Right atrium auricular region (tissue), 2 donors: ENCODE measurements around the gene WDR70. TPM values are rescaled to one million over a fixed set of nuclear protein-coding genes. Genes with fewer than 3 reads are reported as not detected.

Experiments
- DNase-seq: peaks from one replicate; pipeline ENCODE4 v3.0.0-alpha.2; 2019; ENCODE audit warnings: low spot score
- H3K27ac ChIP-seq, 2 donors: fragments of 200-600 bp; sonication (generic); 1 replicate in 1 of 2; 2 replicates in 1 of 2; pipeline ENCODE4 v1.5.1; 2016 to 2019
- H3K27me3 ChIP-seq, 2 donors: fragments of 200-600 bp; sonication (generic); one replicate each; pipeline versions ENCODE4 v1.5.1 to v1.6.0; 2017 to 2019
- H3K36me3 ChIP-seq: fragments of 200-600 bp; sonication (generic); one replicate; pipeline ENCODE4 v1.5.1; 2016
- H3K4me1 ChIP-seq, 2 donors: fragments of 200-600 bp; sonication (generic); one replicate each; pipeline versions ENCODE4 v1.5.1 to v1.6.0; 2017 to 2019
- H3K4me3 ChIP-seq, 2 donors: fragments of 200-600 bp; sonication (generic); 1 replicate in 1 of 2; 2 replicates in 1 of 2; pipeline ENCODE4 v1.5.1; 2017 to 2019; ENCODE audit warnings: mild to moderate bottlenecking in 1 of 2, moderate library complexity in 1 of 2
- H3K9me3 ChIP-seq, 2 donors: fragments of 200-600 bp; sonication (generic); one replicate each; pipeline ENCODE4 v1.5.1; 2019
- total RNA-seq, 2 donors: library from RNA; depleted of rRNA; stranded (reverse); fragments of >200 nt; gene quantifications; one replicate each; pipeline ENCODE4 v1.1.0, GENCODE V29; 2016
- TF ChIP-seq, protein P1 (sequence below), 2 donors: fragments of 200-600 bp; sonication (generic); IDR thresholded peaks; one replicate each; pipeline ENCODE4 v1.5.1; 2019; ENCODE audit warnings: antibody characterized with exemption in 2 of 2

WDR70 gene
- total RNA-seq, 2 donors from 2014 or later, result 8.2 to 12.2 TPM

GRCh38 chr5:37495210-37495609 is 116.1 kb downstream of the WDR70 start:
- TF ChIP-seq, protein P1, sequence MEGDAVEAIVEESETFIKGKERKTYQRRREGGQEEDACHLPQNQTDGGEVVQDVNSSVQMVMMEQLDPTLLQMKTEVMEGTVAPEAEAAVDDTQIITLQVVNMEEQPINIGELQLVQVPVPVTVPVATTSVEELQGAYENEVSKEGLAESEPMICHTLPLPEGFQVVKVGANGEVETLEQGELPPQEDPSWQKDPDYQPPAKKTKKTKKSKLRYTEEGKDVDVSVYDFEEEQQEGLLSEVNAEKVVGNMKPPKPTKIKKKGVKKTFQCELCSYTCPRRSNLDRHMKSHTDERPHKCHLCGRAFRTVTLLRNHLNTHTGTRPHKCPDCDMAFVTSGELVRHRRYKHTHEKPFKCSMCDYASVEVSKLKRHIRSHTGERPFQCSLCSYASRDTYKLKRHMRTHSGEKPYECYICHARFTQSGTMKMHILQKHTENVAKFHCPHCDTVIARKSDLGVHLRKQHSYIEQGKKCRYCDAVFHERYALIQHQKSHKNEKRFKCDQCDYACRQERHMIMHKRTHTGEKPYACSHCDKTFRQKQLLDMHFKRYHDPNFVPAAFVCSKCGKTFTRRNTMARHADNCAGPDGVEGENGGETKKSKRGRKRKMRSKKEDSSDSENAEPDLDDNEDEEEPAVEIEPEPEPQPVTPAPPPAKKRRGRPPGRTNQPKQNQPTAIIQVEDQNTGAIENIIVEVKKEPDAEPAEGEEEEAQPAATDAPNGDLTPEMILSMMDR (IDR thresholded peaks at IDR 0.05), result peak in 1 of 2 donors; percentile 27
- H3K4me1 ChIP-seq, result no peaks in the 10 kb centered on the region
- H3K27me3 ChIP-seq, result no peaks in the 10 kb centered on the region
- H3K9me3 ChIP-seq, result no peaks in the 10 kb centered on the region
- DNase-seq, result no peak
- no peak overlapping the region for H3K4me3 ChIP-seq
- no peaks in the 10 kb centered on the region for H3K36me3 ChIP-seq
- no peak overlapping the region for H3K27ac ChIP-seq

DNA sequence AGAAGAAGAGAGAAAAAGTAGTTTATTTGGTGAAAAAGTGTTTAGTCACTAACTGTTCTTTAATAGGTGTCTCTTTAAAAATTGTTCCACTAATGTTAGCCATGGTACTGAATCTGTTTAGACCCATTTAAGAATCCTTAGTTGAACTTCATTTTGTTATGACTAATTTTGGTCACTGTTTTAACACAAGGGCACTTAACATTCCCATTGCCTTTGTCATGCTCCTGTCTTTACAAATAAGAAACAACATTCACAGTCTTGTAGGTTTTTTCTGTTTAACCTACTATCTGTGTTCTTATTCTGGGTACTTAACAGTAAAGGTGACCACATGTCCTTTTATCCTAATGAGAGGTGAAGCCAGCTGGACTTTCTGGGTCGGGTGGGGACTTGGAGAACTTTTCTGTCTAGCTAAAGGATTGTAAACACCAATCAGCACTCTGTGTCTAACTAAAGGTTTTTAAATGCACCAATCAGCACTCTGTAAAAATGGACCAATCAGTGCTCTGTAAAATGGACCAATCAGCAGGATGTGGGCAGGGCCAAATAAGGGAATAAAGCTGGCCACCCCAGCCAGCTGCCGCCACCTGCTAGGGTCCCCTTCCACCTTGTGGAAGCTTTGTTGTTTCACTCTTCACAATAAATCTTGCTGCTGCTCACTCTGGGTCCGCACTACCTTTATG is 116.7 kb downstream of the WDR70 start:
- TF ChIP-seq, protein P1 (IDR thresholded peaks at IDR 0.05), result no peak
- H3K4me3 ChIP-seq, result no peak overlapping the region
- H3K27ac ChIP-seq, result no peak overlapping the region
- H3K9me3 ChIP-seq, result no peaks in the 10 kb centered on the region
- H3K4me1 ChIP-seq, result no peaks in the 10 kb centered on the region
- no peaks in the 10 kb centered on the region for H3K27me3 ChIP-seq
- DNase-seq, result no peak
- no peaks in the 10 kb centered on the region for H3K36me3 ChIP-seq

- Histone ChIP-seq H3K4me1 (no peaks in the 10 kb centered on the region), H3K9me3 (no peaks in the 10 kb centered on the region), H3K36me3 (no peaks in the 10 kb centered on the region), H3K27me3 (no peaks in the 10 kb centered on the region), H3K27ac (no peak overlapping the region), H3K4me3 (no peak overlapping the region)
- DNase-seq, result no peak
- TF ChIP-seq, protein P1 (IDR thresholded peaks at IDR 0.05), result no peak
Measured at GRCh38 chr5:37496902-37497445, 117.9 kb downstream of the WDR70 start.

DNA sequence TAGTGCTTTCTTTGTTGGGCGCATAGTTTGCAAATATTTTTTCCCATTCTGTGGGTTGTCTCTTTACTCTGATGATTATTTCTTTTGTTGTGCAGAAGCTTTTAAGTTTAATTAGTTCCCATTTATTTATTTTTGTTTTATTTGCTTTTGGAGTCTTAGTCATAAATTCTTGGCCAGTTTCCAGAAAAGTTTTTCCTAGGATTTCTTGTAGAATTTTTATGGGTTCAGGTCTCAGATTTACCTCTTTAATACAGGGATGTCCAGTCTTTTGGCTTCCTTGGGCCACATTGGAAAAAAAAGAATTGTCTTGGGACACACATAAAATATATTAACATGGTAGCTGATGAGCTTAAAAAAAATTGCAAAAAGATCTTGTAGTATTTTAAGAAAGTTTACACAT is 122.0 kb downstream of the WDR70 start:
- TF ChIP-seq, protein P1 (IDR thresholded peaks at IDR 0.05), result no peak
- no peaks in the 10 kb centered on the region for H3K4me1 ChIP-seq
- H3K9me3 ChIP-seq, result no peaks in the 10 kb centered on the region
- no peak overlapping the region for H3K4me3 ChIP-seq
- H3K36me3 ChIP-seq, result no peaks in the 10 kb centered on the region
- DNase-seq, result no peak
- no peaks in the 10 kb centered on the region for H3K27me3 ChIP-seq
- H3K27ac ChIP-seq, result no peak overlapping the region

DNA sequence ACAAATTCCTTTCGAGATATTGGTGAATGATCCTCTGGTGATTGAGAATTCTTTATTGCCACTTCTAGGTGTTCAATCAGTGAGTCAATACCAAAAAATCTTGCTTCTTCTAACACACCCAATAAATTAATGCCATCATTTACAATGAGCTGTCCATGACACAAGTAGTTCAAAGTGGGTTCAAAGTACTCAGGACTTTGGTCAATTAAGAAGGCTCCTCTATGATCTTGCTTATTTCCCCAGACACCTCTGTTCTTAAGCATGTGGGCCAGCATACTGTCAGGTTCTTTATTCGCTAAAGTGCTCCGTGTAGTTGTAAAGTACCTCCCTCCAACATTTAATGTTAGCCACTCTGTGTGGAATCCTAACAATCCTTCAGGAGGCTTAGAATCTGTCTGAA is 127.1 kb downstream of the WDR70 start:
- H3K36me3 ChIP-seq, result no peaks in the 10 kb centered on the region
- TF ChIP-seq, protein P1 (IDR thresholded peaks at IDR 0.05), result no peak
- H3K27me3 ChIP-seq, result no peaks in the 10 kb centered on the region
- DNase-seq, result no peak
- H3K27ac ChIP-seq, result no peak overlapping the region
- no peaks in the 10 kb centered on the region for H3K4me1 ChIP-seq
- no peaks in the 10 kb centered on the region for H3K9me3 ChIP-seq
- H3K4me3 ChIP-seq, result no peak overlapping the region

GRCh38 chr5:37506722-37507121 is 127.6 kb downstream of the WDR70 start:
- Histone ChIP-seq H3K36me3 (no peaks in the 10 kb centered on the region), H3K27ac (no peak overlapping the region), H3K27me3 (no peaks in the 10 kb centered on the region), H3K9me3 (no peaks in the 10 kb centered on the region), H3K4me3 (no peak overlapping the region), H3K4me1 (no peaks in the 10 kb centered on the region)
- TF ChIP-seq, protein P1 (IDR thresholded peaks at IDR 0.05), result no peak
- DNase-seq, result no peak
